Inferior parietal cortex (tissue), 1 donor: ENCODE data around the gene SPOCK1.

Experiments used
- DNase-seq: peaks from one replicate; pipeline ENCODE4 v3.0.0-alpha.2; 2016; ENCODE audit errors: extremely low spot score

SPOCK1 gene

DNA sequence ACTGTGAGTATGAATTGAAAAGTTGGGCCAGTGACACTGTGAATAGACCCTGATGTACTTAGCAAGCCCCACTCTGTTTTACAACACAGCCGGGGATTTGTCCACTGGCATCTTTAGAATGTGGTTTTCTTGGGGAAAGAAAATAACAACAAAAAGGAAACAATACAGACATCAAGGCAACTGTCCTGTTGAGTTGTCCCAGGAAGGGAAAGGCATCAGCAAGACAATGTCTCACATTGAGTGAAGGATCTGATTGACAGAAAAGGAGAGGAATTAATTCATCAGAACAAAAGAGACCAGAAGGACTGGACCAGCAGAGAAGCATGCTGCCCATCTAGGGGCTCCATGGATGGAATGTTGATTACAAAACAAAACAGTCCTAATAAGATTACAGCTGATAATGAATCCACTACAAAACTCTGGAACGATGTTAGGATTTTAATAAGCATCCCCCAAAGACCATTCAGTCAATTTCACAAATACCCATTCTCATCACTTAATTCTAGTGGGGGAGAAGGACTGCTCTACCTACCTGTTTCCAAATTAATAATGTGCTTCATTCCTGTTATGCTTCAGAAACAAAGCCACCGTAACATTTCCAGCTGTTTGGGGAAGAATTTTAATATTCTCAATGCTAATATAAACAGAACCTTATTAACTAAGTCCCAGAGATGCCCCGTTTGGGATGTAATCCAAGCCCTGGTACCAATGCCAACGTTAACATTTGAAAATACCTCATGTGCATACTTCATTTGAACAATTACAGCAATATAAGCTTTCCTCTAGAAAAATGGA lies 298.0 kb downstream of the SPOCK1 start:
- DNase-seq = no peak

GRCh38 chr5:137199966-137200365 lies 299.2 kb downstream of the SPOCK1 start:
- no peak for DNase-seq

- no peak for DNase-seq
These were observed 299.9 kb downstream of the SPOCK1 start for GRCh38 chr5:137199201-137199600.

- DNase-seq = no peak
These were observed 303.6 kb downstream of the SPOCK1 start for GRCh38 chr5:137195483-137195882.

DNA sequence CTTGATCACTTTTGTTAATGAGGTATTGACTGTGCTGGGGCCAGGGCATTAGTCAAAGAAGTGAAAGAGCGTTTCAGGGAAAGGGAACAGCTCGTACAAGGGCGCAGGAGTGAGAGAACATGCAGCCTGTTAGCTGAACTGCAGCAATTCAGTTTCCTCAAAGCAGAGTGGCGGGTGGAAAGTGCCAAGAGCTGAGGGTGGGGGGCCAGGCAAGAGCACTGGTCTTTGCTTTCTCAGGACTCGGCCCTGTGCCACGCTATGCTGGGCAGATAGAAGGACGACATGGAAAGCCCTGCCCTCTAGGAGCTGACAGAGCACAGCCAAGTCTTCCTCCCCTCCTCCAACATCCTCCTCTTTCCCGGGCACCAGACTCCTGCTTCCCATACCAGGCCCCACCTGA lies 304.8 kb downstream of the SPOCK1 start:
- no peak for DNase-seq

- no peak for DNase-seq
These were observed 306.8 kb downstream of the SPOCK1 start for GRCh38 chr5:137192293-137192743.

DNA sequence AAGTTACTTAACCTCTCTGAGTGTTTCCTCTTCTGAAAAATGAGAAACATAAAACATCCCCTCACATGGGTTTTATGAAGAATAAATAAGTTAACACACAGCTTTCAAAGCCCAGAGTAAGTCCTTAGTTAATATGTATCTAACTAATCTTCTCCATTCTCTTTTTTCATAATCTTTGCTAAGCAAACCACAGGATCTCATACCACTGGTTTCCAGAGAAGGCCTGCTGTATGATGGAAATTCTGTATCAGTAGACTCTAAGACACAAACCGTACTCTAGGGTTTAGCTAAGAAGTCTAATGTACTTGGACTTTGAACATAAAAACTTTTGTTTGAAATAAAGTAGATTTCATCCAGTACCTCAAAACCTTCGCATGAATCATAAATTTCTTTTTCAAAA lies 307.9 kb downstream of the SPOCK1 start:
- no peak for DNase-seq

GRCh38 chr5:137190441-137190840 lies 308.7 kb downstream of the SPOCK1 start:
- no peak for DNase-seq

- DNase-seq = no peak
These were observed 309.1 kb downstream of the SPOCK1 start for GRCh38 chr5:137190031-137190430.

DNA sequence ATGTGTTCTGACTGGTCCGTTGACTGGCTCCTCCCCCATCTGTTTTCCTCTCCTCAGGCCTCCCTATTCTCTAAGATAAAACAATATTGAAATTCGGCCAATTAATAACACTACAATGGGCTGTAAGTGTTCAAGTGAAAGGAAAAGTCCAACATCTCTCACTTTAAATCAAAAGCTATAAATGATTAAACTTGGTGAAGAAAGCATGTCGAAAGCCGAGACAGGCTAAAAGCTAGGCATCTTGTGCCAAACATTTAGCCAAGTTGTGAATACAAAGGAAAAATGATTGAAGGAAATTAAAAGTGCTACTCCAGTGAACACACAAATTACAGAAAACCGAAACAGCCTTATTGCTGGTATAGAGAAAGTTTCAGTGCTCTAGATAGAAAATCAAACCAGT lies 310.6 kb downstream of the SPOCK1 start:
- no peak for DNase-seq

DNA sequence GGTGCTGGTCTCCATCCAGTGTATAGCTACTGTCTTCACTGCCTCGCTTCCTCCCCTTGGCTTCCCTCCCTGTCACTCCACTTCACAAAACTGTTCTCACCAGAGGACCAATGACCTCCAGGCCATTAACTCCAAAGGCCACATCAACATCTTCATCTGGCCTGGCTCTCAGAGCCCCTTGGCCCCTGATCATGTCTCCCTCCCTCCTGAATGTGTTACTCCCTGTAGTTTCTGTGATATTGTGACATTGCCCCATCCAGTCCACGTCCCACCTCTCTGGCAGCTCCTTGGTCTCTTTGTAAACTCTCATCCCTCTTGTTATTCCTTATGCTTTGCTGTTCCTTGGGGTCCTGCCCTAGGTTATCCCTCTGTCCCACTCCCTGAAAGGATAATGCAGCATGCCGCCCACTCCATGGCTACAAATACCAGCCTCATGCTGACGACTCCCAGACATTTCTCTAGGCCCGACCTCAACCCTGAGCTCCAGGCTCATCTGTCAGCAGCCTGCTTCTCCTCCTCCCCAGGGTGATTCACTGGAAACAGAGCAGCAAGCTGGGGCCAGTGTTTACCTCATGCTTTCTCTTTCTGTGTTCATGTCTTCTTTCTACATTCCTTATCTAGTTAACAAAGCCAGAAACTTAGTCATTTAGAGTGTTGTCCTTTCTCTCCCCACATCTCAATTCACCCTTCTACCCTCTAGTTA lies 312.2 kb downstream of the SPOCK1 start:
- DNase-seq = no peak

DNA sequence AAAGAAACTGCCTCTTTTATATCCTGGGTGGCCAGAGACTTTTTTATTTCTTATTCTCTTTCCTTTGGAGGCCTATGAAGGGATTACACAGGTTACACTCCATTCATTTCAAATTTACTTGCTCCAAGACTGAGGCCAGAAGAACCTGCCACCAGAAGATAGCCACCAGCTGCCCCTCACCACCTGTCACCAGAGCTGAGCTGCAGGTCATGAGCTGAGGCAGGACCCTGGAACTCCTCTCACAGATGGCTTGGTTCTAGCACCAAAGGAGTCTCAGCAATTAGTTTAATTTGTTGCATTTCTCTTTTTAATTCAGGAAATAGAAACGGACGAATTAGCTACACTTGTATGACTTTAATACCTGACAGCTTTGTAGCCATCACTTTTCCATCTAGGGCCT lies 313.9 kb downstream of the SPOCK1 start:
- no peak for DNase-seq

DNA sequence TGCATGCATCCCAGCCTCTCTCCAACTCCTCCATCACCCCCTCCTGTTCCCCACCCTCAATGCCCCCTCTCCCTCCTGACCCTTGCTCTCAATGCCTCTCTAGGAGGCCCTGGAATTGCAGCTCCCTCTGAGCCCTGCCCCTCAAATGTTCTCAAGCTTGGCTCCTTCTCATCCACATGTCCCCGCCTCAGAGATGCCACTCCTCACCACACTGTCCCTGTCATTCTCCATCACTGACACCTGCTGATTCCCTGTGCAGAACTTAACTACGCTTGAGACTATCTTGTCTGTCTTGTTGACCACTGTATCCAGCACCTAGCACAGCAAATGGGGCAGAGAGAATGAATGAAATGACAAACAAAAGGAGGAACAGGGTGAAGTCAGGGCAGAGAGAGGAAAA lies 314.4 kb downstream of the SPOCK1 start:
- DNase-seq = no peak

DNA sequence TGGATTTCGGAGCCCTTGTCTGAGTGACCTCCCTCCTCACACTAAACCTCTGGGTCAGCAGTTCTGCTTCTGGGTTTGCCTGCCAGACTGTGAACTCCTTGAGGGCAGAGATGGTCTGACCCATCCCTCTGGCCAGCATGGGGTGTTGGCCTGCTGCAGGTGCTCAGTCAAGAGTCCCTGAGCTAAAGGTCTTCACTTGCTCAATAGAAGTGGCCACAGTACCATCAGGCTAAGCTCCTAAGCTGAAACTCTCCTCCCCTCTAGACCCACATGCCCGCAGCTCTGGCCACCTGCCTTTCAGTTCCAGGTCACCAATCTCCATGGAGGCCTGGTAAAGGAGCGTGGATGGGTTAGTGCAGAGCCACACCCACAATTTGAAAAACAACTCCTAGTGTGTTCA lies 316.6 kb downstream of the SPOCK1 start:
- DNase-seq = no peak

- DNase-seq = no peak
These were observed 317.5 kb downstream of the SPOCK1 start for GRCh38 chr5:137181667-137182066.

DNA sequence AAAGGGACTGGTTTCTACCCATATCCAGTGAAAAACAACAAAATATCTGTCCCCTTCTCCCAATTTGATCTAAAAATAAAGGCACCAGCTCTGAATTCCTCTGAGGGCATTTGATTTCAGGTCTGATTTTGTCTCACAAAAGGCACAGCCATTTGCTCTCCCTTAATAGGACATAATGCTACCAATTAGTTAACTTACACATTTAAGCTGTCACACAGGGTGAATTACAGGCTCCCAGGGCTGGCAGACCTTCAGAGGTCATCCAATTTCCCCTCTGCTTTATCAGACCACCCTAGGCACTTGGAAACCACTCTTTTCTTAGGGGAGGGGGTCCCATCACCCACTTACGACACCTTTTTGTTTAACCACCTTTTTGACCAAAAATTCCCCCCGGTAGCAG lies 319.9 kb downstream of the SPOCK1 start:
- no peak for DNase-seq

DNA sequence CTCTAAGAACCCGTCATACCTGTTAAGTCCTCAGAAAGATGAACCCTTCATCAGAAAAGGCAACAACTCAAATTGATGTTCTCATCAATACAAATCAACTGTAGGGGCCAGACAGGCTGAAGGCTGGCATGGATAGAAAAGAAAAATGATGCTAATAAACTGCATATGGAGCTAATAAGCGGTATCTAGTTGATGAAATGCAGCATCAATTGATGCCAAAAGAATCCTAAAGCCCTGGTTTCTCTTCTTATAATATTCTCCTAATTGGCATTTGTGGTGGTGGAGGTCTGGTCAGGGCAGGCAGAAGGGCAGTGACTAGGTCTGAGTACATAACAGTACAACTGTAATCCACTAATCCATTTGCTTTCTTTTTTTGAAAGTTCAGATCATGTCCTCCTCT lies 322.5 kb downstream of the SPOCK1 start:
- no peak for DNase-seq

GRCh38 chr5:137176126-137176525 lies 323.0 kb downstream of the SPOCK1 start:
- no peak for DNase-seq

GRCh38 chr5:137174196-137174595 lies 324.9 kb downstream of the SPOCK1 start:
- DNase-seq = no peak

DNA sequence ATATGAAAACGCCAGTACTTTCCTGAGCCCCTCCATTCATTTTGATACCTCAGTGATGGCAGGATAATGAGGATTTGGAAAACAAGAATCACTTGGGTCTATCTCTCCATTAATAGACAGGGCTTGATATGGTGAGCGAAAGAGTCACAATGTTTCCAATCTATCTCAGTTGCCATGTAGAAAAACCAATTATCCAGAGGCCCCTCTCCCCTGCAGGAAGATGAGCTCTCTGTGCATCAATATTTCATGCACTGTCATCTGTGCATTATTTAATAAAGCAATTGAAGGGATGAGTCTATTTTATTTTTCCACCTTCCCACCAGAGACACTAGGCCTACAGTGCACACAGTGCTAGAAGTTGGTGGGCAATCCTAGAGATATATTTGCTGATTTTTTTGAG lies 326.9 kb downstream of the SPOCK1 start:
- DNase-seq = no peak

GRCh38 chr5:137167187-137167586 lies 331.9 kb downstream of the SPOCK1 start:
- no peak for DNase-seq

GRCh38 chr5:137164961-137165360 lies 334.2 kb downstream of the SPOCK1 start:
- no peak for DNase-seq

GRCh38 chr5:137164536-137164935 lies 334.6 kb downstream of the SPOCK1 start:
- DNase-seq = no peak
